NOMO-1 treated with DMSO at 0.1 percent for 48 hours (cell line): ENCODE measurements around the gene TNRC6C.

ENCODE experiments used
- DNase-seq: peaks from one replicate; lab custom pipeline; 2025; ENCODE audit not compliant: unreplicated experiment; lab: John Stamatoyannopoulos, UW

The TNRC6C gene

DNA sequence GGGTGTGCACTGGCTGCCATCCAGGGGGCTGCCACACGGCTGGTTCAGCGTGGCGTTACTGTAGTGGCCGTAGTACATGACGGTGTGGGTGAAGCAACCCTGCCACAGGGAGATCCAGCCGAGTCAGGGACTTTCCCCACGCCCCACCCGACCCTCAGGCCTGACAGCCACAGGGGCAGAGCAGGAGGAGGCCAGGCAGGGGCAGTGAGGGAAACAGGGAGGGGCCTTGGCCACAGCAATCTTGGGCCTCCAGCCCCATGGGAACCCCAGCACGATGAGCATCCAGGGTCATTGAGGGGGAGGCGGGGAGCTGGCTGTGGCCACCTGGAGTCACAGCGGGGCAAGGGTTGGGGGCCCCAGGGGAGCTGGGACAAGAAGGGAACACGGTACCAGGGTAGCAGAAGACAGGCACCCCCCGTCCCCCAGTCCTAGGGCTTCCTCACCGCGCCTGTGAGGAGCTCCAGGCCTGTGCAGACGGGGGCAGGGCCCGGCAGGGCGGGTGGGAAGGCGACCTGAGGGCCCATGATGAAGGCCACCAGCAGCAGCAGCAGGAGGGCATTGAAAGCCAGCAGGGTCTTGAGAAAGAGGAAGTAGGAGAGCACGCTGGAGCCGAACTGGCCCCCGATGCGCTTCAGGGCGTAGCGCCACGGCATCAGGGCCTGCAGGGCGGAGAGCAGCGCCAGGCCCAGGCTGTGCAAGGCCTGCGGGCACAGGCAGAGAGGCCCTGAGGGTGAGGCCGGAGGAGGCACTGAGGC is 165.8 kb downstream of the TNRC6C start:
- DNase-seq, result peak; percentile 92

DNA sequence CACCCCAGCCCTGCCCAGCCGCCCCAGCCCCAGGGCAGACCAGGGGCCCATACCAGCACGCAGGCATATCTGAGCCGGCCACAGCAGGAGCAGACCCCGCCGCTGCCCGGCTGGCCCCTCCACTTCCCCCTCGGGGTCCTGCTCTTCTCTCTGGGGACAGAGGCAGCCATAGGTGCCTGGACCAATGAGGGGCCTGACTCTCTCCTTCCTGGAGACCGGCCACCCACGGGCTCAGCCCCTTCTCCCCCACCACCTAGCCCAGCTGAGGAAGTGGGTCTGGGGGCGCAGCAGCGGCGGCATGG is 166.3 kb downstream of the TNRC6C start:
- no peak for DNase-seq

DNA sequence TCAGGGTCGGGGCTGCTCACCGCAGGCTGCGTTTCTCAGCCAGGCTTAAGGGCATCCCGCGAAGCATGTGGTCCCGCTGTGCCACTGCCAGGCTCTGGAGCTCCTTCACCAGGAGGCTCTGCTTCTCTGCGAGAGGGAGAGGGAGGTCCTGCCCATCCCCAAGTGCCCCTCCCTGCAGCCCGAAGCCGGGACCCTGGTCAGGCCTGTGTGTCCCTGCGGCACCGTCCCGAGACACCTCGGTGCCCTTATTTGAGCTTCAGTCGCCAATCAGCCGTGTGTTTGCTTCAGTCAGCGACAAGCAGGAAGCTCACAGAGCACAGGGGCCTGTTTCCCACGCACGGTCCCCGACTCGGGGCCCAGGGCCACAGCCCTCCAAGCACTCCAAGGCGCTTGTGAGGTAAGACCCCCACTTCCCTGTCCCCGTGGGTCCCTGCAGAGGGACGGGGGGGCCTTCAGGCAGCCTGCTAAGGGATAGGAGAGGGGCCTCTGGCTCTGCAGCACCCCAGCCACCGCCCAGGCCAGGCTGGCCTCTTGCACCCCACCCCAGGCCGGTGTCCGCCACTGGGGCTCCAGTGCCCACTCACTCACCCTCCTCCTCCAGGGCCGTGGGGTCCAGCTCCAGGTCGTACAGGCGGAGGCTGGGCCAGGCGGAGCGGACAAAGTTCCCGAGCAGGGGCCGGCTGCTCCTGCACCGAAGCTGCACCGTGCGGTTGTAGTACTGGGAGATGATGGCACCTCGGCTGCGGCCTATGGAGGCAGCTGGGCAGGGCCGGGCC is 166.8 kb downstream of the TNRC6C start:
- no peak for DNase-seq

DNA sequence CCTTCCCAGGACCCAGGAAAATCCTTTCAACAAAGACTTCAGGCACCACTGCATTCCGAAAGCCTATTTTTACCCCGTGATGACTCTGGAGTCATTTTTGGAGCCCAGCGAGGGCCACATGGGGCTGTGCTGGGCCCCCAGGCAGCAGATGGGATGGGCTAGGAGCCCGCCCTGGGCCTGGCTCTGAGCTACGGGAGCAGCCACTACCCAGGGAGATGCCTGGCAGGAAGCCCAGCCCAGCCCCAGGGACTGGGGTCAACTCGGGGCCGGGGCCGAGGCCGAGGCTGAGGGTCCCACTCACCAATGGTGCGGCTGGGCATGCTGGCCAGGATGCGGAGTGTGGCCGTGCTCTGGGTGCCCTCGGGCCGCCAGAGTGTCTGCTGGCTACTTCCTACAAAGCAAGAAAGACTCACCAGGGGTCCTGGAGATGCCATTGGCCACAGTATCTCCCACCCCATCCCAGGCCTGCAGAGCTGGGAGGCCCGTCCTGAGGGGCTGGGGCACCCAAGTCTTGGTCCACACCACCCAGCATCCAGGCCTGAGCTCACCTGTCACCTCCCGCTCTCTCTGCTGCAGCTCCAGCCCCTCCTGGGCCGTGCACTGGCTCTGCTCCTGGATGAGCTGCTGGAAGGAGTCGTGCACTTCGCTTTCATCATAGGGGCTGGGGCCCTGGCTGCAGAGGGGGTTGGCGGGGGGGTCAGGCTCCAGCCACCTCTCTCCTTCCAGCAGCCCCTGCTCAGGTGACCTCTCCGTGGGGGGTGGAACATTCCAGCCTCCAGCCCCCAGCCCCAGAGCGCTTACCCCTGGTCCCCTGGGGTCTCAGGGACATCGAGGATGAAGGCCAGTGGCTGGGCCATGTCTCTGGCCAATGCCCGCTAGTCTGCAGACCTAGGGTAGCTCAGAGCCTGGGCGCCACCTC is 167.7 kb downstream of the TNRC6C start:
- DNase-seq, result no peak

DNA sequence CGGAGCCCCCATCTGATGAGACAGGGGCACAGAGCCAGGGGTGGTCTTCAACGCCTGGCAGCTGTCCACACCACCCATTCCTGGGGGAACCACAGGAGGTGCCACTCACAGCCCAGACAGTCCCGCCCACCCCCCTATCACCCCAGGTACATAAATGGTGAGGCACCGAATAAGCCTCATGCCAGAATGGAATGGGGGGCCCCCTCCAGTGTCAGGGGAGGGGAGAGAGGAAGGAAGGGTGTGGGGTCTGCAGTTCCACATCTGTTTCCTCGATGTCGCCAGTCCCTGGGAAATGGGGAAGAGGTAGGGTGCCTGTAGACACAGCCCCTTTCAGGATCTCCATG is 168.4 kb downstream of the TNRC6C start:
- DNase-seq, result no peak

DNA sequence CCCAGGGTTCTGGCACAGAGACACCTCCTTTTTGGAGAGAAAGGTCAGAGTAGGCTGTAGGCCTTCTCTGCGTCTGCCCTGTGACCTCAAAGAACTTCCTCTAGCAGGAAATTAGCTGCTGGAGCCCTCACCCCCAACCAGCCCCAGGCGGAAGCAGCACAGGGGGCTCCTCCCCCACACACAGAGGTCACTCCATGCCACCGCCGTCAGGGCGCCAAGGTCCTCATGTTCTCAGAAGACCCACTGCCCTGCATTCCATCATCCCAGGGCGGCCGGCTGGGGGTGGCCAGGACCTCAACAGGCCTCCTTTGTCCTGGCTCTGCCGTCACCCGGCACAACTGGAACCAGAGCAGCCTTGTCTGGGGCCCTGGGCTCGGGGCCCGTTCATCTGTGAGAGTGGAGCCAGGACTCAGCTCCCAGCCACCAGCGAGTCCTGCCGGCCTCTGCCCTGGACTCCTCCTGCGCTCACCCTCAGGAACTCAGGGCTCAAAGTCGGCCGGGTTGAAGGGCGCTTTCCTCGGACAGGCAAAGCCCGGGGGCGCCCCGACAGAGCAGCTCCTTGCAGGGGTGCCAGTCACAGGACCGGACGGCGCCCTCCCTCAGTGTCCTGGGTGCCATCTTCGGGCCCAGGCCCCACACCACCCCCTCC is 168.9 kb downstream of the TNRC6C start:
- peak; percentile 86 for DNase-seq

DNA sequence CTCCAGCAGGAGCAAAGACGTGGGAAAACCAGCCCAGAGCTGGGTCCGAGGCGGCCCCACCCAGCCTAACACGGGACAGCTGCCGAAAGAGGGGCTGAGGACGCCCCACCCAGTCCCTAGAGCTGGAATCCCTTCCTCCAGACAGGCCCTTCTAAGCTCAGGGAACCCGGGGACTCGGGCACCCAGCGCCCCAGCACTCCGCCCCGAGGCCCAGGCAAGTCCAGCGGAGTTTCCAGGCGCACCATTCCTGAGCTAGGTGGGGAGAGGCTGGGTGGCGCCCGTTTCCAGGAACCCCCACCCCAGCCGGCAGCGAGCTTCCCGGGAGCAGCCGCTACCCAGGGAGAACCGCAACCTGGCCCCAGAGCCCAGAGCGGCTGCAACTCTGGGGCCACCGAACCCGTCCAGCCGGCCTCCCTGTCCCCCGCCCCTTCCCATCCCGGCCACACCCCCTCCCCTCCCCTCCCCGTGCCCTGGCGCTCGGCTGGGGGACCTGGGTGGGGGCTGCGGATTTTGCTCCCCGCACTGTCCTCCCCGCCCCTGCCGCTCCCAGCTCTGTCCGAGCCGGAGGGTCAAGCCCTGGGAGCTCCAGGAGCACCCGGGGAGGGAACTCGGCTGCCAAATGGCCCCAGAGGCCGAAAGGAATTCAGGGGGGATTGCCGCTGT is 169.5 kb downstream of the TNRC6C start:
- DNase-seq, result no peak

DNA sequence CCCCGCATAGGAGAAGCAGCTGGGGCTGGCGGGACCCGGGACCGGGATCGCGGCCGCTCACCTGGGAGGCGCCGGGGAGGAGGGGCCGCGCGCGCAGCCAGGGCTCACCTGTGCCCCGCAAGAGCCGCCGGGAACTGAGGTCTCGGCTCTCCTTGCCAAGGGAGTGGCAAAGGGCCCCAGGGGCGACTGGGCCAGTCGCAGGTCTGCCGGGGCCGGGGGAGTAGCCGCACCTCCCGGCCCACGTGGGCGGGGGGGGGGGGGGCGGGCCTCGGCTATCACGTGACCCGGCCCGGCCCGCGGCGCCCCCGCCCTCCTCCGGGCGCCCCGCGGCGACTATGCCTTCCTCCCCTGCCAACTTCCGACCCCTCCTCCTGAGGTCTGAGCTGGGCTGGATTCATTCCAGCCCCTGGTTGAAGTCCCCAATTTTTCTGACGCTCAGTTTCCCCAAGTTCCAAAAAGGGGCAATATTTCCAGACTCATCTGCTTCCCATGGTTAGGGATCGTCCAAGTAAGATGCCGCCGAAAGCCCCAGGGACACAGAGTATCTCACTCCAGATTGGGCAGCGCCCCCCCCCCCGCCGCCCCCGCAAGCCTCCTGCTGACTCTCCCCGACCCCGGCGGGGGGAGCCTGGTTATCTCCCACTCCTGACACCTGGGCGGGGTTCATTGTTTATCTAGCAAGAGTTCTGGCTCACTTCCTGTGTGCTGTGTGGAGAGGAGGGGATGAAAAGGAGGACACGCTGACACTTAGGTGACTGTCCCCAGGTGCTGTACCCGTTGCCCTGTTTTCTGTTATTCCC is 170.2 kb downstream of the TNRC6C start, which contains the start of gene TMC6:
Gene TMC6 (minus strand): TSS at position 205 of the 800 bp plus-strand sequence. CDS start 1,923 bp downstream, outside the sequence.
- DNase-seq, result peak; percentile 54

DNA sequence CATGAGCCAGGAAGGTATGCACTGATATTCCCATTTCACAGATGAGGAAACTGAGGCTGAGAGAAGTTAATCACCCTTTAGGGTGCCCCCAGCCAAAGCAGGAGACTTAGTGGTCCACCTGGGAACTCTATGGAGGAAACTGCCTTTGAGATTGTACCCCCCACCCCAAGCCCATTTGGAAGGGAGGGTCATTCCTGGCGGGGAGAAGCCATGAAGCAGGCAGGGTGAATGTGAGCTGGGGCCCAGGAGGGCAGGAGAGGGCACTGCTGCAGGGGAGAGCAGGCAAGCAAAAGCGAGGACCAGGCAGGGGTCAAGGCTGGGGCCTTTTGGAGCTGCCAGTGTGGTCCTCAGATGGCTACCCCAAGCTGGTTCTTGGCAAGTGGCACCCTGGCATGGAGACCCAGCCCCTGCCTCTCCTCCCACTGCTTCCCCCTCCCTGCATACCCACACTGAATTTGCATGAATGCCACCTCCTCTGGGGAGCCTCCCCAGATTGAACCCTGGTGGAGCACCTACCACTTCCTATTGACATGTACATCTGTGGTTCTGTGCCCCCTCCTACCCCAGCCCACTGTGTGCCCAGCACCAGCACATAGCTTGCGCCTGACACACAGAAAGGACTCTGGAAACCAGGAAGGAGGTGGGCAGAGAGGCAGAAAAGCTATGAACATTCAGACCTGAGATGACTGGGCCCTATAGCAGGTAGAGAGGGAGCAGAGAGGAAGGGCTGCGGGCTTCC is 171.0 kb downstream of the TNRC6C start:
- DNase-seq, result peak; percentile 22

DNA sequence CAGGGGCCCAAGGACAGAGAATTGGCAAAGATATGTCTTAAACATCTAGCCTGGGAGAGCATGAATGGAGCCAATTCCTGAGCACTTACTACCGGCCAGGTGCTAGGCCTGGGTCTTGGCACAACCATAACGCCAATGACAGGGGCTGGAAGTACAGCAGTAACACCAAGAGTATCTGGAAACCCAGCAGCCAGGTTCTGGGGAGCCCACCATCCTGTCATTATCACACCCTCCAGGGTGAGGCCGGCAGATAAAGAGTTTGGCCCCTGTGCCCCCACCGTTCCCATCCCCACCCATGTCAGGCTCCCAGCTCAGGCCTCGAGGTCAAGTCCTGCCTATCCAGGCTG is 171.6 kb downstream of the TNRC6C start:
- DNase-seq, result no peak

DNA sequence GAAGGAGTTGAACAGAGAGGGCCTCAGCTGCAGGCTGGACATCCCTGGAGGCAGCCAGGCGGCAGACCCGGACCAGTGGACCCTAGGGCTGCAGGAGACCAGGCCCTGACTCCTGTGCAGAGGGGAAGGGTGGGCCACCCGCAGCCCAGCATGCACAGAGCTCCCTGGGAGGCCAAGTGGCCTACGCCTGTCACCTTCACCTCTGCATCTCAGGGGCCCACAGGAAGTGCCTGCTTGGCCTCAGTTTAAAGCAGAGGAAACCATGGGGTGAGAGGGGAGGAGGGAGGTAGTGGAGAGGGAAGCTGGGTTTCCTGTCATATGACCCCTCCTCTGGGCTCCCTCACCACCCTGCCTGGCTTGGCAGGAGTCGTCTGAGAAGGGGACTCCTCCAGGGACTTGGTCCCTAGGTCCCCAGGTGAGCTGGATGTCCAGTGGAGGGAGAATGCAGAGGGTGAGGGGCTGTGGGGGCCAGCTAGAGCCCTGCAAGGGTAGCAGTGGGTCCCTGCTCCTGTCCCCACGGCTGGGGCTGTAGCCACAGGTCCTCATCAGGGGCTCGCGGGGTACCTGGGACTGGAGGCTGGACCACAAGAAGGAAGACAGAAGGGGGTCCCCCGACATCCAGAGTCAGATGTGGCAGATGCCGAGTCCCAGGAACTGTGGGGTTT is 172.1 kb downstream of the TNRC6C start, which contains the start of gene TMC8:
Gene TMC8 (plus strand): TSS at position 335 of the 665 bp plus-strand sequence. CDS start 818 bp downstream, outside the sequence.
- peak; percentile 89 for DNase-seq

DNA sequence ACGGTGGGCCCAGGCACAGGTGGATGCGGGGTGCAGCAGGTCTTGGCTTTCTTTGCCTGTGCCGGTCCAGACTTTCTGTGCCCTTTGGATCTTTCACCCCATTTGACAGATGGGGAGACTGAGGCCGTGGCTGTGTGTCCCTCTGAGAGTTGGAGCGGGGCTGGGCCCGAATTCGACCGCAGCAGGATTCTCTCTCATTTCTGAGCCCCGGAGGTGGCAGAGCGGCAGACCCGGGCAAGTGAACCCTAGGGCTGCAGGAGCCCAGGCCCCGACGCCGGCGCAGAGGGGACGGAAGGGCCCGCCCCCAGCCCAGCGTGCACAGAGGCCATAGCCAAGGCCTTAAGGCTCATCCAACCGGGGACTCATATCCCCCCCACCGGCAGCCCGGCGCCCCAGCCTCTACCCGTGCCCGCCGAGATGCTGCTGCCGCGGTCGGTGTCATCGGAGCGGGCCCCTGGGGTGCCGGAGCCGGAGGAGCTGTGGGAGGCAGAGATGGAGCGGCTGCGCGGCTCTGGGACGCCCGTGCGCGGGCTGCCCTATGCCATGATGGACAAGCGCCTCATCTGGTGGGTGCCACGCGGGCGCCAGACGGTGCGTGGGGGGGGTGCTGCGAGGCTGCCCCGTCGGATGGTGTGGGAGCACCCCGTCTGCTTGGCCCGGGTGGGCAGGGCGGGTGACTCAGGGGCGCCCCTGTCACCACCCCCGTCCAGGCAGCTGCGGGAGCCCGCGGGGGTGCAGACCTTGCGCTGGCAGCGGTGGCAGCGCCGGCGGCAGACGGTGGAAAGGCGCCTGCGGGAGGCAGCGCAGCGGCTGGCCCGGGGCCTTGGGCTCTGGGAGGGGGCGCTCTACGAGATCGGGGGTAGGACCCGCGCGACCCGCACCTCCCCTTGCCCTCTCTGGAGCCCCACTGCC is 172.9 kb downstream of the TNRC6C start:
- DNase-seq, result no peak

DNA sequence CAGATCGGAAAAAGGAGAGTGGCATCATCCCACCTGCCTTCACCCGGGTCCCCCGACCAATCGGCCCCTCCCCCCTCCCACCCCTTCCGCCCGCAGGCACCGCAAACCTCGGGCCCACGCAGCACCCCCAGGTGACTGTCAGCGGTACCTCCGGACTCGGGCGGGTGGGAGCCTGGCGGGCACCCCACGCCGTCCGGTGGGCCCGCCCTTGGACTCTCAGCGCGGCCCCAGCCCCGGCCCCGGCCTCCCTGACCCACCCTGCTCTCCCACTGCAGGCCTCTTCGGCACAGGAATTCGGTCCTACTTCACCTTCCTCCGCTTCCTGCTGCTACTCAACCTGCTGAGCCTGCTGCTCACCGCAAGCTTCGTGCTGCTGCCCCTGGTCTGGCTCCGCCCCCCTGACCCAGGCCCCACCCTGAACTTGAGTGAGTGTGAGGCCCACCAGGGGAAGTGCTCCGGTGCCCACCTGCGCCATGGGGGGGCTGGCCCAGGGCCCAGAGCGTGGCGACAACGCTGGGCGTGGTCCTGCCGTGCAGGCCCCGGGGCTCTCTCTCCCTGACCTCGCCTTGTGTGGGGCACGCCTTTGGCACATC is 173.7 kb downstream of the TNRC6C start:
- DNase-seq, result no peak

DNA sequence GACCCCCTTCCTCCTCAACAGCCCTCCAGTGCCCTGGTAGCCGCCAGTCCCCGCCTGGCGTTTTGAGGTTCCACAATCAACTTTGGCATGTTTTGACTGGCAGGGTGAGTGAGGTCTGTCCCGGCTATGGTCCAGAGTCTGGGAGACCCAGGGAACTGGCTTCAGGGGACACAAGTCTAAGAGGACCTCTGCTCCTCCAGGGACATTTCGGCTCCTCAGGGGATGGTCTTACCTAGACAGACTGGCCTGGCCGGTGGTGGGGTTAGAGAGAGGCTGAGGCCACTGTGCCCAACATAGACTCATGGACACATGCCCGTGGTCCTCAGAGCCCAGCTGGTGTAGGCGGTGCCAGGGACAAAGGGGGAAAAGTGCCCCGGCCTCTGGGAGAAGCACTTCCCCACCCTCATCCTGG is 174.3 kb downstream of the TNRC6C start:
- DNase-seq, result no peak

DNA sequence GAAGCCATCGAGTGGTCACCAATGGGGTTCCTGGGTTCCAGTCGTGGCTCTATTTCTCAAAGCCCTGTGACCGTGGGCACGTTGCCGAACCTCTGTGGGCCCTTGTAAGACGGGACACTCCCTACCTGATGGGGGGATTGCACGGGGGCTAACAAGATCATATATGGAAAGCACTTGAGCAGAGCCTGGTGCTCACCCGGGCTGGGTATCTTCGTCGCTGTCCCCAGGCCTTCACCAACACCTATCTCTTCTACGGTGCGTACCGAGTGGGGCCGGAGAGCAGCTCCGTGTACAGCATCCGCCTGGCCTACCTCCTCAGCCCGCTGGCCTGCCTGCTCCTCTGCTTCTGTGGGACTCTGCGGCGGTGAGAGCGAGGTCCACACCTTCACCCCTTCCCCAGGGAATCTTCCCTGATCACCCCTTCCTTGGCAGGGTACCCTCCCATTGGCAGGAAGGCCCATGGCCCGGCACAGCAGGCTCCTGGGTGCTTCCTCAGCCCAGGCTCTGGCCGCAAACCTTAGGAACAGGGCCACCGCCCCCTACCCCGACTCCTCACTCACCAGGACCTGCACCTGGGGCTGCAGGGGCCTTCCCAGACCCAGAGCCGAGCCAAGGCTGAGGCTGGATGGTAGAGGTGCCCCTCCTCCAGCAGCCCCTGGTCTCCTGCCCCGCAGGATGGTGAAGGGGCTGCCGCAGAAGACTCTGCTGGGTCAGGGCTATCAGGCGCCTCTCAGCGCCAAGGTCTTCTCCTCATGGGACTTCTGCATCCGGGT is 174.9 kb downstream of the TNRC6C start:
- DNase-seq, result no peak
